ENCODE data around the gene CRY1. TPM values are rescaled to one million over a fixed set of nuclear protein-coding genes. Genes with fewer than 3 reads are reported as not detected.
"Not testable (repeated sequence)": the region's sequence is repeated elsewhere in the genome, so short reads cannot be mapped to it uniquely, and the experiment has no call there.

The CRY1 gene
- total RNA-seq, 1 experiment from 2014 or later, result 20.0 TPM

GRCh38 chr12:107011519-107011918, 81.8 kb downstream of the CRY1 start:
- DNase-seq (ENCODE audit: low read depth), result no peak

GRCh38 chr12:107007411-107007810, 85.9 kb downstream of the CRY1 start:
- no peak for DNase-seq (ENCODE audit: low read depth)

GRCh38 chr12:107002665-107003064, 90.7 kb downstream of the CRY1 start:
- DNase-seq (ENCODE audit: low read depth), result not testable (repeated sequence)

- no peak for DNase-seq (ENCODE audit: low read depth)
These were observed 93.9 kb downstream of the CRY1 start for GRCh38 chr12:106999446-106999845.

- no peak for DNase-seq (ENCODE audit: low read depth)
These were observed 95.4 kb downstream of the CRY1 start for GRCh38 chr12:106997916-106998315.

DNA sequence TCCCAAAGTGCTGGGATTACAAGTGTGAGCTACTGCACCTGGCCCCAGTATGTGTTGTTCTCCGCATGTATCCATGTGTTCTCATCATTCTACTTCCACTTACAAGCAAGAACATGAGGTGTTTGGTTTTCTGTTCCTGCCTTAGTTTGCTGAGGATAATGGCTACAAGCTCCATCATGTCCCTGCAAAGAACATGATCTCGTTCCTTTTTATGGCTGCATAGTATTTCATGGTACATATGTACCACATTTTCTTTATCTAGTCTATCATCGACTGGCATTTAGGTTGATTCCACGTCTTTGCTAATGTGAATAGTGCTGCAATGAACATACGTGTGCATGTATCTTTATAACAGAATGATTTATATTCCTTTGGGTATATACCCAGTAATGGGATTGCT, 97.2 kb downstream of the CRY1 start:
- DNase-seq (ENCODE audit: low read depth), result not testable (repeated sequence)

DNA sequence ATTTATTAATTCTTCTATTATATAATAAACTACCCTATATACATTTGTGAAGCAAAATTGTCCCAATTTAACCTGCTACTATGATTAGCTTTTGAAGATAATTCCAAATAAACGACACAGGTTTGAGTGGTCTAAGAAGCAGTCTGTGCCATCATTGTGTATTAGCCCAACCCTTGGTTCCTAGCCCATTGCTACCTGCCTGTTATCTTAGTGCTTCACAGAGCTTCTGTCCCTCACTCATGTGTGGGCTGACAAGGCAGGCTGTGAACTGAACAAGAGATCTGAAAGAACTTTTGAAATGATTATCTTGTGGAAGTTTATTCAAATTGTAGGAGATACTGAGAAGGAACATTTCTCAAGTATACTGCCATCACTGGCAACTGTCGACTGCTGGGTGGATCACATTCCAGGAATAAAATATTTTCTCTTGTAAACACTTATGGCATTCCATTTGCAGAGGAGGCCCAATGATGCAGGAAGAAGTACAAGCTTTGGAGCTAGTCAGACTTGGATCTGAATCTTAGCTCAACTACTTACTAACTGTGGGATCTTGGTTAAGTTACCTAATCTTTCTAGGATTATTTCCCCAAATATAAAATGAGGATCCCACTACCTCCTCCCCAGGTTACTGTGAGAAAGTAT, 98.6 kb downstream of the CRY1 start:
- DNase-seq (ENCODE audit: low read depth), result no peak

DNA sequence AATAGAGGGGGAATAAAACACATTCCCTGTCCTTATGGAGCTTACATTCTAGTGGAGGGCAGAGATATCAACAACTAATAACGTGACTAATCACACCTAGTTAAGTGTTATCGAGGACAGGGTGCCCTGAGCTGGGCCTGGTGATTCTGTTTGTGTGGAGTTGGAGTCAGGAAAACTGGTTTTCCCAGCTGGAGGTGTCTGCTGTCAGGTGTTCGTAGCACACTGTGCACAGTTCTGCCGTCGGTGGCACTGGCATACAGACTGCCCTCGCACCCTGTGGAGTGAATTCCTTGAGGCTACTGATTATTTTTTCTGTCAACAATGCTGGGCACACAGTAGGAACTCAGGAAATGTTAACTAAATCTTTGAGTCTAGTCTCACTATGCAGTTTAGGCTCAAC, 105.5 kb downstream of the CRY1 start:
- no peak for DNase-seq (ENCODE audit: low read depth)

GRCh38 chr12:106986625-106987389, 106.5 kb downstream of the CRY1 start, which contains the start of gene MTERF2:
MTERF2 (minus strand) TSS chr12:106987146; CDS start chr12:106978714, 8,432 bp downstream.
- DNase-seq (ENCODE audit: low read depth), result peak; percentile 94

DNA sequence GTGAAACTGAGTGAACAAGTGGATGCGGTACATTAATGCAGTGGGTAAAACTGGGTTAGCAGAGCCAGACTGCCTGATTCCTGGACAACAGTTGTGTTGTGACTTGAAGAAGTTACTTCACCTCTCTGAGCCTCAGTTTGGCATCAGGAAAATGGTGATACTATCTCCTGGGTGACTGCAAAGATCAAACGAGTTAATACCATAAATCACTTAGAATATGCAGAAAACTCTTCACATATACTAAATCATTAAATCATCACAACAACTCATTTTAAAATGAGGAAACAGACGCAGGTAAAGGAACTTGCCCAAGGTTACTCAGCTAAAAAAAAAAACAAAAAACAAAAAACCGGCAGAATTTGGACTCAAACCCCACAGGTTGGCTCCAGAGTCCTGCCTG, 107.2 kb downstream of the CRY1 start:
- no peak for DNase-seq (ENCODE audit: low read depth)

DNA sequence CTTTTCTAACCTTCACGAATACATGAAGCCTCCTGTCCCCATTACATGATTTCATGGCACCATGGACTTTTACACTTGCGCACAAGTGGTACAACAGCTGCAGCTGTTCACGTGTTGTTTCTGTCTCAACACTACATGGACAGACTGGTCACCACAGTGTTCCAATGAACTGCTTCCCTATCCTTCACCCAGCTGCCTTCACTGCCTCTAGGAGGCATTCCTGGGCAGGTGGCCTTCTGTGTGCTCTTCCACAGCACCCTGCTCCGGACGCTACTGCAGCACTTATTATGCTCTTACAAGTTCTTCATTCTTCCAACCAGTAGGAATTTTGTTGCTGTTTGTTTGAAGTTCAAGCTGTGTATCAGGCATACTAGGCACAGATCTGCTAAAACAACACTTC, 107.9 kb downstream of the CRY1 start:
- peak; percentile 66 for DNase-seq (ENCODE audit: low read depth)

- no peak for DNase-seq (ENCODE audit: low read depth)
These were observed 108.7 kb downstream of the CRY1 start for GRCh38 chr12:106984588-106985137.

GRCh38 chr12:106982229-106982628, 111.1 kb downstream of the CRY1 start:
- no peak for DNase-seq (ENCODE audit: low read depth)

- DNase-seq (ENCODE audit: low read depth), result peak; percentile 64
These were observed 111.6 kb downstream of the CRY1 start for GRCh38 chr12:106981788-106982187.

DNA sequence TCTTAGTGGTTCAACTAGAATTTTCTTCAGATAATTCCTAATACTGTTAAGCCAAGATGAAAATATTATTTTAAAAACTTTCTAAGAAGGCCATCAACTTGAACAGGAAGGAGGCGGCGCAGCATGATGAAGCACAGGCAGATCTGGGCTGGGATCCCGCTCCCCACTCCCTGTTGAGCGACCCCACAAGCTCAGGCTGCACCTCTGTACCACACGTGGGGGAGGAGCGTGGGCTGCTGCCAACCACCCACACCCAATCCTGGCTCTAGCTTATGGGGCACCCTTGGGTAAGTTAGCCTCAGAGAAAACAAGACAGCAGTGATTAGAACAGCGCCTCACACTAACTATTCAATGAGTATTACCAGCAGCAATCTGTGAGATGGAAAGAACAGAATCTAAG, 112.4 kb downstream of the CRY1 start:
- DNase-seq (ENCODE audit: low read depth), result no peak

- peak; percentile 63 for DNase-seq (ENCODE audit: low read depth)
These were observed 115.1 kb downstream of the CRY1 start for GRCh38 chr12:106978035-106978800.

DNA sequence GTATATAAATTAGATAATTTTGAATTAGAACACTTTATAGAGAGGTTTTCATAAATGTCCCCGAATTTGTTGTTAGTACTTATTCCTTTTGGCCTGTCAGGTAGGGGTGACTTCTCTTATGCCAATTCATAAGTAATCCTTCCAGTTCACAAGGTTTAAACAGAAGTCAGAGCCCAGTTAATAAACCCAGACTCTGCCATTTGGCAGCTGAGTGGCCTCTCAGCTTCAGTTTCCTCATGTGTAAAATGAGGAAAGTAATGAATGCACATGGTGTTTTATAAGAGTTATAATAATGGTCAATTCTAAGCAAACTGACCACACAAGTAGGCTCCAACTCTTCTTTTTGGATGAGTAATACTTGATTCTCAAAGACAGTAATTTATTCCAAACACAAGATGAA, 116.7 kb downstream of the CRY1 start:
- DNase-seq (ENCODE audit: low read depth), result no peak

DNA sequence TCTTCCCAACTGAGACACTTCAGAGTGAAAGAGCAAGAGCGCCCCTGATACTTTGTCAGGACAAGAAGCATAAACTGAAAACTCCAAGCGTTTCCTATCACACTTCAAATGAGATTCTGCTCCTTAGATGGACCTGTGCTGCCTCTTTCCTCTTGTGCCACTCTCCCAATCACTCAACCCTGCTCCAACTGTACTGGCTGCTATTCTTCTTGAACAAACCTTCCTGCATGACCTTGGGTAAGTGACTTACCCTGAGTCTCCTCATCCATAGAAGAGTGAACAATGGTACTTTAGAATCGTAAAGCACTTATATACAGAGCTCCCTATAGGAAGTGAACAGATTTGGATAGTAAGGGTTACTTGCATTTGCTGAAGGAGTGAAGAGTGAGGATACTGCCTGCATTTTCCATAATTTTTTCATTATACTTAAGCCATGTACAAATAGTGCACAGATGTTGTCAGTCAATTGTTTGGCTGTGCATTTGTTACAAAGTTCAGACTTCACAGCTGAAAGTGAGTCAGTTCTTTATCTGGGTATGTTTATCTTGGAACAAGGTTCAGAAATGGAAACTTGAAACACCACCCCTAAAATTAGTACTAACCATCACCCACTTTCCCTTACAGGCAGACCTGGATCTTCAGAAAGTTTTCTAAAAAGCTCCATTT, 117.2 kb downstream of the CRY1 start:
- DNase-seq (ENCODE audit: low read depth), result peak; percentile 63

DNA sequence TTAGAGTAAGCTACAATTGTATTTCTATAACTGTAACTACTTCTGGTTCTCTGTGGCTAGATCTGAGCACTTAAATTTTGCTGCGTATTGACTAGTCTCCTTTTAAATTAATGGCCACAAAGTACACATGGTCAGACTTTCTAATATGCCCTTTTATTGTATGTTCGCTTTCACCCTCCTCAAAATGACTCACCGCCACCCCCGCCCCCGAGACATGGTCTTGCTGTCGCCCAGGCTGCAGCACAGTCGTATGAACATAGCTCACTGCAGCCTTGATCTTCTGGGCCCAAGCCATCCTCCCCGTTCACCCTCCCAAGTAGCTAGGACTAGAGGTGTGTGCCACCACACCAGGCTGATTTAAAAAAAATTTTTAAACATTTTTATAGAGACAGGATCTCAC, 118.3 kb downstream of the CRY1 start:
- no peak for DNase-seq (ENCODE audit: low read depth)

DNA sequence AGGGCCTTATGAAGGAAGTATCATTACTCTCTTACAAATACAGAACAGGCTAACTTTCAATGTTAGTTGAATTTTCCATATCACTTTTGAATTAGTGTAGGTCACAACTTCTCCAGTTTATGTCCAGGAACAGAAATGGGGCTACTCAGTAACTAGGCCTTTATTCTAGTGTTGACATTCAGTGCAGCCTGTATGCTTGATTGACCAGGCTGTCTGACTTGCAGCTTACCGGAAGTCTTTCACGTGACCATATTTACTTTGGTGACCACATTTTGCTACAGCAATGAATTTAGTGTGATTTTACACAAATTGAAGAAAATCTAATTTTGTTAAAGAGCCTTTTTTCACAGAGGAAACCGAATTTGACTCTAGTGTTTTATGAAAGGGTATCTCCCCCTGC, 118.8 kb downstream of the CRY1 start:
- no peak for DNase-seq (ENCODE audit: low read depth)

- DNase-seq (ENCODE audit: low read depth), result no peak
These were observed 119.8 kb downstream of the CRY1 start for GRCh38 chr12:106973545-106973944.

GRCh38 chr12:106971065-106971464, 122.3 kb downstream of the CRY1 start:
- no peak for DNase-seq (ENCODE audit: low read depth)

All from LHCN-M2 (cell line).